LNCaP clone FGC (cell line): ENCODE data around the gene FAM78B.

ENCODE experiments used
- DNase-seq: peaks from one replicate; pipeline ENCODE4 v3.0.0-alpha.2; 2011; ENCODE audit warnings: low read depth
- H3K4me3 ChIP-seq: 2 replicates; pipeline ENCODE4 v1.5.1; 2011; ENCODE audit warnings: mild to moderate bottlenecking, low read depth, low read length, control low read depth
- TF ChIP-seq, protein P1 (sequence below): IDR thresholded peaks from 2 replicates; pipeline ENCODE4 v1.5.1; 2012; ENCODE audit warnings: mild to moderate bottlenecking; ENCODE audit not compliant: control insufficient read depth, insufficient read depth; ENCODE audit errors: extremely low read depth

Gene FAM78B

DNA sequence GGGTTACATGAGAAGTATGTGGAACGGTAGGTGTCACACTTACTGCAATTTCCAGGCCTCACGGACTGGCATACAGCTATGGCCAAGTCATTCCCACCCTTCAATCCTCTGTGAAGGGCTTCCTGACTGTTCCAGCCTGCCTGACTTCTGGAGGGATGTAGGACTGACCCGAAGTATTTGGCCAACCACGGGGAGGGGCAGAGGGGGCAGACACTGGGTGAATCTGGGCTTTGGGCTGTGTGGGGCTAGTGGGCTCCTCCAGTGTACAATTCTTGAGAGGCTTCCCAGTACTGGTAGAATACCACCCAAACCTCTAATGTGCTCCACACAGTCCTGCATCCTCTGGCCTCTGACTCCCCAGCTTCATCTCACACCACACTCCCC lies 78.2 kb downstream of the FAM78B start:
- no peak for DNase-seq
- TF ChIP-seq, protein P1, sequence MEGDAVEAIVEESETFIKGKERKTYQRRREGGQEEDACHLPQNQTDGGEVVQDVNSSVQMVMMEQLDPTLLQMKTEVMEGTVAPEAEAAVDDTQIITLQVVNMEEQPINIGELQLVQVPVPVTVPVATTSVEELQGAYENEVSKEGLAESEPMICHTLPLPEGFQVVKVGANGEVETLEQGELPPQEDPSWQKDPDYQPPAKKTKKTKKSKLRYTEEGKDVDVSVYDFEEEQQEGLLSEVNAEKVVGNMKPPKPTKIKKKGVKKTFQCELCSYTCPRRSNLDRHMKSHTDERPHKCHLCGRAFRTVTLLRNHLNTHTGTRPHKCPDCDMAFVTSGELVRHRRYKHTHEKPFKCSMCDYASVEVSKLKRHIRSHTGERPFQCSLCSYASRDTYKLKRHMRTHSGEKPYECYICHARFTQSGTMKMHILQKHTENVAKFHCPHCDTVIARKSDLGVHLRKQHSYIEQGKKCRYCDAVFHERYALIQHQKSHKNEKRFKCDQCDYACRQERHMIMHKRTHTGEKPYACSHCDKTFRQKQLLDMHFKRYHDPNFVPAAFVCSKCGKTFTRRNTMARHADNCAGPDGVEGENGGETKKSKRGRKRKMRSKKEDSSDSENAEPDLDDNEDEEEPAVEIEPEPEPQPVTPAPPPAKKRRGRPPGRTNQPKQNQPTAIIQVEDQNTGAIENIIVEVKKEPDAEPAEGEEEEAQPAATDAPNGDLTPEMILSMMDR: no peak
- no peak overlapping the region for H3K4me3 ChIP-seq

DNA sequence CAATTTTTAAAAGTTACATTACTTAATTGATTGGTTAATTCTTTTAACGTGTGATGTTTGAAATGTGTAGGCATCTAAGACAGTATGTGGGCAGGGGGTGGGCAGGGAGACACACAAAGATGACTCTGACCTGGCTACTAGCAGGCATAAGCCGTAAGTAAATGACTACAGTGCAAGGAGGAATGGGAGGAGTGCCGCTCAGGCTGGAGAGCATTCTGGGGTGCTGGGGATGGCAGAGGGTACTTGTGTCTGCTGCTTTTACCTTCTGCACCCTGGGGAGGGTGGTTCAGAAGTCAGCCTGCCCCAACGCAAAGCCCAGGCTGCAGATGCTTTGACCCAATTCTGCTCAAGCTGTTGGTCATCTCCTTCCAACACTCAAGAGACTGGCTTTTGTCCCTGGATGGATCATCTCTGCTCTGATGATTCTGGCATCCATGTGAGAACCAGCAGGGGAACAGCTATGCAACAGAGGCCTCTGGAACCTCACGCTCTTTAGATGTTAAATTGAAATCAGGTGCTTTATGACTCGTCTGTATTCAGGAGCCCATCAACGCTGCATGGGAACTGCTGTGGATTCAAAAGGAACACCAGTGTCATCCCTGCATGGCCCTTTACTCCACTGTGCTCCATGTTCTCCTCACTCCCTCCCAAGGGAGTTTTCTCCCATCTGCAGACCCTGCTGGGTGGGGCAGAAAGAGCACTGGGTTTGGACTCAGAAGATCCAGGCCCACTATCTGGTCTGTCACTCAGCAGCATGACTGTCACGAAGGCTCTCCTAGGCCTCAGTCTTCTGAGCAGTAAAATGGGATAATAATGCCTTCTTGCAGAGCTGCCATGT lies 78.8 kb downstream of the FAM78B start:
- H3K4me3 ChIP-seq: no peak overlapping the region
- TF ChIP-seq, protein P1: no peak
- DNase-seq: no peak

DNA sequence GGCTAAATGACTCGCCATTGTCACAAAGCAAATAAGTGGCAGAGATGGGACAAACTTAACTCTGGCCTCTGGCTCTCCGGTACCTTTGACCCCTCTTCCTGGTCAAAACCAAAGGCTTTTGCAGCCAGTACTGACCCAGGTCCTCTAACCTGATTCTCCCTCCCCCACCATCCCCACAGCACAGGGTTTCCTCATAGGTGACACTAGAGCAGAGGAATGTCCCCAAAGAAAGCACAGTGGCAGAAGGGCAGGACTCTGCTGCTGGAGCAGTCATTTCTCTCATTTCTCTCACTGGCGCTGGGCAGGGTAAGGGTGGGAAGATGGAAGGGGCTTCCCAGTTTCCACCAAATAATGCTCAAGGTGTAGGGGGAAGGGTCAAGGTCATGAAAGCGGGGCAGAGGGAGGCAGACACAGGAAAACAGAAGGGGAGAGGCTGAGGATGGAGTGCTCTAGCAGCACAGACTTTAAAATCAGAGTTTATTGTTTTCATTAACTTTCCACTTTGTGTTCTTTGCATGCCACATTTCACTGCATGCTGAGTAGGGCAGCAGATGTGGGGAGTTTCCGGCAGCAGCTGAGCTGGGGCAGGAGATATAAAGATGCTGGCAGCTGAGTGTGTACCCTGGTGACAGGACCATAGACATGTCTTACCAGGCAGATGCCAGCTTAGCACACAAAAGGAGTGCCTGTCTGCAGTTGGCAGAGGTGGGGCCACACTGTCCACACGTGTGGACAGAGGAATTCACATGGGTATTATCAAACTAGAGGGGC lies 80.5 kb downstream of the FAM78B start:
- no peak for DNase-seq
- H3K4me3 ChIP-seq: no peak overlapping the region
- TF ChIP-seq, protein P1: no peak

DNA sequence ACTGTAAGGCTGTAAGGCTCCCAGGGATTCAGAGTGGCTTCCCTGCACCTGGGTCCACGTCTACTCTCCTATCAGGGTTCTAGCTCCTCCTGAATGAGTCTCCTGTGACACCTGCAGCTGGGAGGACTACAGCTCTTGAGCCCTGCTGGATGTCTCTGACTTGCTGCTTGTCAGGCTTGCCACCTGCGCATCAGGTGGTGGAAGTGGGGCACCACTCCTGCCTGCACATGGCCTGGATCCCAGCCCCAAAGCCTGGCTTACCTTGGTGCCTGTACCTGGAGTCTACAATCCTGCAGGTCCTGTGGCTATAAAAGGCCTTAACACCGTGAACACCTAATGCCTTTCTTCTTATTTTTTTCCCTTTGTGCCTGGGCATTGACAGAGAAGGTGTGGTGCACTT lies 82.2 kb downstream of the FAM78B start:
- TF ChIP-seq, protein P1: no peak
- no peak for DNase-seq
- H3K4me3 ChIP-seq: no peak overlapping the region

DNA sequence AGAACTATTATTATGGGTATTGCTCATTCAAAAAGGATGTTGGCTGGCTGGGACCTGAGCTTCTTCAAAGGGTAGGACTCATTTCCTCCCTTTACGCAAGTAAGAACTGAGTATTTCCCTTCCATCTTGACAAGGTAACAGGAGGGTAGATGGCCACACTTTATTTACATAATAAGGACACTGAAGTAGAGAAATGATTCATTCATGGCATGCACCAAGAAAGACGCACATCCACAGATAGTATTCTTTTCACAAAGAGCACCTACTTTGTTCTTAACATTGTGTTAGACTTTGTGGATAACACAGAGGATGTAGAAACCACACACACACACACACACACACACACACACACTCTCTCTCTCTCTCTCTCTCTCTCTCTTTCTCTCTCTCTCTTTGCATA lies 82.9 kb downstream of the FAM78B start:
- DNase-seq: no peak
- TF ChIP-seq, protein P1: no peak

DNA sequence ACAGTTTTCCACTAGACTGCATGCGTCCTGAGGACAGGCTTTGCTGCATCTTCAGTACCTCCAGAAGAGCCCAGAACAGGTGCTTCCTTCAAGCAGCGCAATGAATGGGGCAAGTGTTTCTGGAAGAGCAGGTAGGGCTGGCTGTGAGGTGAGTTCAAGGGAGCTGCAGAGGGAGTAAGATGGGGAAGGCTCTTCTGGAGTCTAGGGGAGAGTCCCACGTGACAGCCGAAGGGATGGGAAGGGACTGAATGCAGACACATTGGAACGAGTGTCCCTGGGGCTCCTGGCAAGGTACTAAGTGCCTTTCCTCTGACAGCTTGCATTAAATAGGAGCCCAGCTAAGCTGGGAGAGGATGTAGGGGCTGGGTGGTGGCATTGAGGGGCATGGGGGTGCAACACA lies 84.2 kb downstream of the FAM78B start:
- H3K4me3 ChIP-seq: no peak overlapping the region
- DNase-seq: no peak
- TF ChIP-seq, protein P1: no peak

More for the DNA sequence above, 82.9 kb downstream of the FAM78B start:
- H3K4me3 ChIP-seq: no peak overlapping the region
